H9 (cell line): ENCODE results near the gene TNFRSF6B. TPM values are rescaled to one million over a fixed set of nuclear protein-coding genes. Genes with fewer than 3 reads are reported as not detected.

Source experiments
- DNase-seq: peaks from one replicate; pipeline ENCODE4 v3.0.0-alpha.2; 2017
- H2AFZ ChIP-seq: one replicate; pipeline ENCODE4 v1.6.1; 2013; ENCODE audit warnings: mild to moderate bottlenecking, low read length, control low read depth, moderate library complexity
- H2AK5ac ChIP-seq: 2 replicates; pipeline ENCODE4 v1.6.1; 2013; ENCODE audit warnings: low read length, control low read depth, mixed read lengths; ENCODE audit not compliant: insufficient read length
- H2BK120ac ChIP-seq: one replicate; pipeline ENCODE4 v1.6.1; 2013; ENCODE audit warnings: low read depth, mild to moderate bottlenecking, low read length, control low read depth, inconsistent platforms; ENCODE audit not compliant: poor library complexity, severe bottlenecking
- H2BK12ac ChIP-seq: 2 replicates; pipeline ENCODE4 v1.6.1; 2013; ENCODE audit warnings: low read length, control low read depth, mixed read lengths, low read depth; ENCODE audit not compliant: insufficient read length
- H2BK15ac ChIP-seq: 2 replicates; pipeline ENCODE4 v1.6.1; 2013; ENCODE audit warnings: low read depth, low read length, control low read depth
- H2BK20ac ChIP-seq: one replicate; pipeline ENCODE4 v1.6.1; 2013; ENCODE audit warnings: low read depth, mild to moderate bottlenecking, low read length, control low read depth, inconsistent platforms; ENCODE audit not compliant: poor library complexity, severe bottlenecking
- H2BK5ac ChIP-seq: 2 replicates; pipeline ENCODE4 v1.6.1; 2013; ENCODE audit warnings: low read length, control low read depth, mixed read lengths; ENCODE audit not compliant: insufficient read length
- H3K14ac ChIP-seq: 2 replicates; pipeline ENCODE4 v1.6.1; 2013; ENCODE audit warnings: low read length, control low read depth; ENCODE audit not compliant: insufficient read depth
- H3K18ac ChIP-seq: 2 replicates; pipeline ENCODE4 v1.6.1; 2013; ENCODE audit warnings: low read depth, mild to moderate bottlenecking, mixed read lengths, low read length, control low read depth; ENCODE audit not compliant: insufficient read length
- H3K23ac ChIP-seq: 2 replicates; pipeline ENCODE4 v1.6.1; 2013; ENCODE audit warnings: low read length, control low read depth, mixed read lengths, low read depth; ENCODE audit not compliant: insufficient read length
- H3K23me2 ChIP-seq: 2 replicates; pipeline ENCODE4 v1.6.1; 2013; ENCODE audit warnings: low read depth, mild to moderate bottlenecking, mixed read lengths, low read length, control low read depth; ENCODE audit not compliant: insufficient read length, poor library complexity, severe bottlenecking
- H3K27ac ChIP-seq: 2 replicates; pipeline ENCODE4 v1.5.1; 2013; ENCODE audit warnings: low read length, control low read depth, mixed read lengths, low read depth; ENCODE audit not compliant: insufficient read length
- H3K27me3 ChIP-seq: 2 replicates; pipeline ENCODE4 v1.6.1; 2013; ENCODE audit warnings: low read length, control low read depth, inconsistent platforms; ENCODE audit not compliant: insufficient read depth
- H3K4ac ChIP-seq: 2 replicates; pipeline ENCODE4 v1.6.1; 2013; ENCODE audit warnings: low read depth, mild to moderate bottlenecking, control low read depth, inconsistent platforms, low read length, moderate library complexity
- H3K4me1 ChIP-seq: 2 replicates; pipeline ENCODE4 v1.6.1; 2013; ENCODE audit warnings: low read length, control low read depth, inconsistent platforms; ENCODE audit not compliant: insufficient read depth
- H3K4me2 ChIP-seq: 2 replicates; pipeline ENCODE4 v1.6.1; 2013; ENCODE audit warnings: low read length, control low read depth, mixed read lengths; ENCODE audit not compliant: insufficient read length, insufficient read depth
- H3K56ac ChIP-seq: 2 replicates; pipeline ENCODE4 v1.6.1; 2013; ENCODE audit warnings: low read depth, mild to moderate bottlenecking, mixed read lengths, low read length, control low read depth; ENCODE audit not compliant: insufficient read length
- H3K79me1 ChIP-seq: 2 replicates; pipeline ENCODE4 v1.6.1; 2013; ENCODE audit warnings: low read depth, mild to moderate bottlenecking, moderate library complexity, low read length, control low read depth, inconsistent platforms; ENCODE audit not compliant: insufficient read depth, poor library complexity, severe bottlenecking
- H3K79me2 ChIP-seq: 2 replicates; pipeline ENCODE4 v1.6.1; 2013; ENCODE audit warnings: low read length, control low read depth, inconsistent platforms; ENCODE audit not compliant: insufficient read depth
- H3K9ac ChIP-seq: 2 replicates; pipeline ENCODE4 v1.6.1; 2013; ENCODE audit warnings: low read length, control low read depth, mixed read lengths; ENCODE audit not compliant: insufficient read length; ENCODE audit errors: extremely low read depth
- H3K9me3 ChIP-seq: one replicate; pipeline ENCODE4 v1.6.1; 2013; ENCODE audit warnings: low read depth, low read length, inconsistent platforms; ENCODE audit not compliant: control insufficient read depth
- H3T11ph ChIP-seq: one replicate; pipeline ENCODE4 v1.6.1; 2013; ENCODE audit warnings: mild to moderate bottlenecking, low read length, control low read depth, inconsistent platforms
- H4K20me1 ChIP-seq: one replicate; pipeline ENCODE4 v1.6.1; 2013; ENCODE audit not compliant: control insufficient read depth, insufficient read length, insufficient read depth
- H4K5ac ChIP-seq: 2 replicates; pipeline ENCODE4 v1.6.1; 2013; ENCODE audit warnings: low read depth, mild to moderate bottlenecking, mixed read lengths, low read length, control low read depth; ENCODE audit not compliant: insufficient read length
- H4K8ac ChIP-seq: replicated peaks from 2 replicates; pipeline ENCODE4 v1.6.1; 2013; ENCODE audit warnings: low read length, control low read depth, mixed read lengths, low read depth; ENCODE audit not compliant: insufficient read length
- H4K91ac ChIP-seq: 2 replicates; pipeline ENCODE4 v1.6.1; 2013; ENCODE audit warnings: low read depth, mild to moderate bottlenecking, moderate library complexity, mixed read lengths, low read length, control low read depth; ENCODE audit not compliant: insufficient read length
- H3K27ac Mint-ChIP-seq, 3 experiments: 2 replicates in 2 of 3; 3 replicates in 1 of 3; pipeline ENCODE4 v1.8.0; 2020 to 2021; ENCODE audit warnings: mixed read lengths in 3 of 3, mild to moderate bottlenecking in 1 of 3, moderate library complexity in 1 of 3
- H3K27me3 Mint-ChIP-seq: 2 replicates; pipeline ENCODE4 v1.8.0; 2021; ENCODE audit warnings: low read depth, mild to moderate bottlenecking, moderate library complexity, mixed read lengths
- H3K36me3 Mint-ChIP-seq, 3 experiments: 2 replicates in 2 of 3; 3 replicates in 1 of 3; pipeline ENCODE4 v1.8.0; 2020 to 2021; ENCODE audit warnings: low read depth in 3 of 3, mixed read lengths in 3 of 3; ENCODE audit not compliant: insufficient read depth in 1 of 3
- H3K4me1 Mint-ChIP-seq, 2 experiments: 2 replicates each; pipeline ENCODE4 v1.8.0; 2020; ENCODE audit warnings: mixed read lengths in 2 of 2
- H3K4me3 Mint-ChIP-seq, 2 experiments: 2 replicates in 1 of 2; 3 replicates in 1 of 2; pipeline ENCODE4 v1.8.0; 2020 to 2021; ENCODE audit warnings: mild to moderate bottlenecking in 2 of 2, mixed read lengths in 2 of 2, moderate library complexity in 1 of 2
- H3K9me3 Mint-ChIP-seq, 2 experiments: 2 replicates in 1 of 2; 3 replicates in 1 of 2; pipeline ENCODE4 v1.8.0; 2020; ENCODE audit warnings: mild to moderate bottlenecking in 2 of 2, mixed read lengths in 2 of 2, moderate library complexity in 1 of 2
- CTCF ChIP-seq: fragments of 200-600 bp; sonication (generic); conservative IDR thresholded peaks from 3 replicates; pipeline ENCODE4 v1.8.0; 2021; ENCODE audit warnings: antibody characterized with exemption, mild to moderate bottlenecking
- WGBS: extraction: QIAGEN DNeasy Blood & Tissue Kit; methylation state at CpG from one replicate; pipeline ENCODE4 v1.1.7; 2013; ENCODE audit warnings: missing lambda C conversion rate, low lambda C conversion rate, mixed read lengths; ENCODE audit not compliant: insufficient read length; ENCODE audit errors: extremely low coverage; 5-methylcytosine and 5-hydroxymethylcytosine counted together
- total RNA-seq: library from RNA; stranded (reverse); gene quantifications from 2 replicates; pipeline ENCODE4 v1.2.1, GENCODE V29; 2021

The TNFRSF6B gene
- total RNA-seq, 1 experiment from 2014 or later, result not detected

GRCh38 chr20:63708301-63709148, 12.1 kb downstream of the TNFRSF6B start:
- Histone ChIP-seq H2AK5ac (no peak overlapping the region), H4K91ac (no peak overlapping the region), H3K27me3 (no peaks in the 10 kb centered on the region), H3T11ph (no peak overlapping the region), H3K4me1 (no peaks in the 10 kb centered on the region), H3K18ac (no peak overlapping the region), H3K56ac (no peak overlapping the region), H2BK15ac (no peak overlapping the region), H3K23ac (no peak overlapping the region), H3K4me2 (peak overlapping the region; percentile 90), H3K27ac (no peak overlapping the region), H4K5ac (no peak overlapping the region), H3K9ac (peak overlapping the region; percentile 18), H2BK12ac (no peak overlapping the region), H2BK120ac (no peak overlapping the region), H2BK5ac (no peak overlapping the region), H2BK20ac (no peak overlapping the region), H4K8ac (no peak overlapping the region), H3K79me2 (peaks cover 11% of the 10 kb centered on the region; the same call in 1 of the 2 replicates), H2AFZ (no peak overlapping the region), H4K20me1 (no peaks in the 10 kb centered on the region), H3K14ac (no peak overlapping the region), H3K79me1 (peaks cover 4% of the 10 kb centered on the region), H3K4ac (no peak overlapping the region), H3K9me3 (no peaks in the 10 kb centered on the region), H3K23me2 (peaks cover 12% of the 10 kb centered on the region)
- no CpG with 5 or more reads among the region's 67 CpGs for WGBS
- no peak for TF ChIP-seq CTCF
- peaks cover 8 to 16% of the 10 kb centered on the region in 2 experiments for H3K4me1 Mint-ChIP-seq
- peak; percentile 28 for DNase-seq
- H3K4me3 Mint-ChIP-seq, result peak overlapping the region; percentile 89 to 91
- peak overlapping the region in 2 of 3 experiments; percentile 39 to 58; a peak in 1 of 7 replicates for H3K27ac Mint-ChIP-seq
- H3K9me3 Mint-ChIP-seq, result peaks cover 0 to 3% of the 10 kb centered on the region in 2 experiments; a peak in 1 of 5 replicates
- no peaks in the 10 kb centered on the region for H3K27me3 Mint-ChIP-seq
- H3K36me3 Mint-ChIP-seq, result peaks cover 50 to 66% (median 66%) of the 10 kb centered on the region in 3 experiments
